ENCODE data around the gene SETD1B.
"Not testable (repeated sequence)": the region's sequence is repeated elsewhere in the genome, so short reads cannot be mapped to it uniquely, and the experiment has no call there.

Gene SETD1B

GRCh38 chr12:121803861-121804416 is at the start of gene SETD1B:
SETD1B (plus strand) TSS chr12:121804009; CDS start chr12:121804738, 729 bp downstream.
- H2AFZ ChIP-seq (ENCODE audit: low read length, unreplicated experiment), result peak within 1 kb of the TSS; percentile 57

GRCh38 chr12:121754836-121755235 is 49.0 kb upstream of the SETD1B start:
- no peak overlapping the region for H2AFZ ChIP-seq (ENCODE audit: low read length, unreplicated experiment)
- H3K27ac ChIP-seq (ENCODE audit: low read depth, low read length), result no peak overlapping the region
- H3K27me3 ChIP-seq (ENCODE audit: insufficient read depth, low read length), result no peaks in the 10 kb centered on the region
- H3K79me2 ChIP-seq (ENCODE audit: control insufficient read depth, insufficient read depth, low read length, unreplicated experiment), result no peaks in the 10 kb centered on the region
- H3K4me3 ChIP-seq (ENCODE audit: low read depth, low read length), result no peak overlapping the region
- no peaks in the 10 kb centered on the region for H3K4me1 ChIP-seq (ENCODE audit: control insufficient read depth, insufficient read depth, low read length, unreplicated experiment)
- H3K36me3 ChIP-seq (ENCODE audit: insufficient read depth, low read length), result no peaks in the 10 kb centered on the region

More at GRCh38 chr12:121803861-121804416, at the start of gene SETD1B:
- Histone ChIP-seq H3K36me3 (ENCODE audit: insufficient read depth, low read length) (no peaks in the 10 kb centered on the region), H3K79me2 (ENCODE audit: control insufficient read depth, insufficient read depth, low read length, unreplicated experiment) (peaks cover 65% of the 10 kb centered on the region), H3K4me3 (ENCODE audit: low read depth, low read length) (peak within 1 kb of the TSS; percentile 97), H3K4me1 (ENCODE audit: control insufficient read depth, insufficient read depth, low read length, unreplicated experiment) (peaks cover 10% of the 10 kb centered on the region), H3K27ac (ENCODE audit: low read depth, low read length) (peak within 1 kb of the TSS; percentile 100), H3K27me3 (ENCODE audit: insufficient read depth, low read length) (no peaks in the 10 kb centered on the region)

GRCh38 chr12:121755591-121755990 is 48.2 kb upstream of the SETD1B start:
- Histone ChIP-seq H2AFZ (ENCODE audit: low read length, unreplicated experiment) (no peak overlapping the region), H3K4me1 (ENCODE audit: control insufficient read depth, insufficient read depth, low read length, unreplicated experiment) (no peaks in the 10 kb centered on the region), H3K4me3 (ENCODE audit: low read depth, low read length) (no peak overlapping the region), H3K79me2 (ENCODE audit: control insufficient read depth, insufficient read depth, low read length, unreplicated experiment) (no peaks in the 10 kb centered on the region), H3K27me3 (ENCODE audit: insufficient read depth, low read length) (no peaks in the 10 kb centered on the region), H3K27ac (ENCODE audit: low read depth, low read length) (no peak overlapping the region), H3K36me3 (ENCODE audit: insufficient read depth, low read length) (no peaks in the 10 kb centered on the region)

GRCh38 chr12:121758536-121758935 is 45.3 kb upstream of the SETD1B start:
- not testable (repeated sequence) for H3K79me2 ChIP-seq (ENCODE audit: control insufficient read depth, insufficient read depth, low read length, unreplicated experiment); H2AFZ ChIP-seq (ENCODE audit: low read length, unreplicated experiment); H3K4me1 ChIP-seq (ENCODE audit: control insufficient read depth, insufficient read depth, low read length, unreplicated experiment); H3K36me3 ChIP-seq (ENCODE audit: insufficient read depth, low read length); H3K27ac ChIP-seq (ENCODE audit: low read depth, low read length); H3K27me3 ChIP-seq (ENCODE audit: insufficient read depth, low read length); H3K4me3 ChIP-seq (ENCODE audit: low read depth, low read length)

- Histone ChIP-seq H3K27ac (ENCODE audit: low read depth, low read length) (no peak overlapping the region), H3K4me1 (ENCODE audit: control insufficient read depth, insufficient read depth, low read length, unreplicated experiment) (peaks cover 22% of the 10 kb centered on the region), H3K4me3 (ENCODE audit: low read depth, low read length) (no peak overlapping the region), H3K79me2 (ENCODE audit: control insufficient read depth, insufficient read depth, low read length, unreplicated experiment) (no peaks in the 10 kb centered on the region), H3K27me3 (ENCODE audit: insufficient read depth, low read length) (no peaks in the 10 kb centered on the region), H3K36me3 (ENCODE audit: insufficient read depth, low read length) (no peaks in the 10 kb centered on the region), H2AFZ (ENCODE audit: low read length, unreplicated experiment) (no peak overlapping the region)
Measured at GRCh38 chr12:121762269-121762668, 41.5 kb upstream of the SETD1B start.

GRCh38 chr12:121764808-121765207 is 39.0 kb upstream of the SETD1B start:
- no peaks in the 10 kb centered on the region for H3K79me2 ChIP-seq (ENCODE audit: control insufficient read depth, insufficient read depth, low read length, unreplicated experiment)
- H3K27me3 ChIP-seq (ENCODE audit: insufficient read depth, low read length), result no peaks in the 10 kb centered on the region
- no peak overlapping the region for H2AFZ ChIP-seq (ENCODE audit: low read length, unreplicated experiment)
- H3K4me1 ChIP-seq (ENCODE audit: control insufficient read depth, insufficient read depth, low read length, unreplicated experiment), result peaks cover 32% of the 10 kb centered on the region
- no peak overlapping the region for H3K27ac ChIP-seq (ENCODE audit: low read depth, low read length)
- H3K4me3 ChIP-seq (ENCODE audit: low read depth, low read length), result no peak overlapping the region
- H3K36me3 ChIP-seq (ENCODE audit: insufficient read depth, low read length), result no peaks in the 10 kb centered on the region

- H3K36me3 ChIP-seq (ENCODE audit: insufficient read depth, low read length), result no peaks in the 10 kb centered on the region
- no peaks in the 10 kb centered on the region for H3K27me3 ChIP-seq (ENCODE audit: insufficient read depth, low read length)
- no peaks in the 10 kb centered on the region for H3K79me2 ChIP-seq (ENCODE audit: control insufficient read depth, insufficient read depth, low read length, unreplicated experiment)
- H2AFZ ChIP-seq (ENCODE audit: low read length, unreplicated experiment), result no peak overlapping the region
- H3K4me3 ChIP-seq (ENCODE audit: low read depth, low read length), result no peak overlapping the region
- H3K4me1 ChIP-seq (ENCODE audit: control insufficient read depth, insufficient read depth, low read length, unreplicated experiment), result peaks cover 32% of the 10 kb centered on the region
- H3K27ac ChIP-seq (ENCODE audit: low read depth, low read length), result no peak overlapping the region
Measured at GRCh38 chr12:121765573-121765972, 38.2 kb upstream of the SETD1B start.

GRCh38 chr12:121766290-121767039 is 37.3 kb upstream of the SETD1B start:
- no peaks in the 10 kb centered on the region for H3K27me3 ChIP-seq (ENCODE audit: insufficient read depth, low read length)
- peaks cover 32% of the 10 kb centered on the region for H3K4me1 ChIP-seq (ENCODE audit: control insufficient read depth, insufficient read depth, low read length, unreplicated experiment)
- no peak overlapping the region for H3K27ac ChIP-seq (ENCODE audit: low read depth, low read length)
- no peak overlapping the region for H2AFZ ChIP-seq (ENCODE audit: low read length, unreplicated experiment)
- no peaks in the 10 kb centered on the region for H3K79me2 ChIP-seq (ENCODE audit: control insufficient read depth, insufficient read depth, low read length, unreplicated experiment)
- H3K4me3 ChIP-seq (ENCODE audit: low read depth, low read length), result no peak overlapping the region
- H3K36me3 ChIP-seq (ENCODE audit: insufficient read depth, low read length), result no peaks in the 10 kb centered on the region

- Histone ChIP-seq H3K27me3 (ENCODE audit: insufficient read depth, low read length) (no peaks in the 10 kb centered on the region), H3K36me3 (ENCODE audit: insufficient read depth, low read length) (no peaks in the 10 kb centered on the region), H3K79me2 (ENCODE audit: control insufficient read depth, insufficient read depth, low read length, unreplicated experiment) (no peaks in the 10 kb centered on the region), H2AFZ (ENCODE audit: low read length, unreplicated experiment) (no peak overlapping the region), H3K4me3 (ENCODE audit: low read depth, low read length) (peak overlapping the region; percentile 1; the same call in 1 of the 2 replicates), H3K4me1 (ENCODE audit: control insufficient read depth, insufficient read depth, low read length, unreplicated experiment) (peaks cover 32% of the 10 kb centered on the region), H3K27ac (ENCODE audit: low read depth, low read length) (peak overlapping the region; percentile 13; the same call in 1 of the 2 replicates)
Measured at GRCh38 chr12:121767525-121768016, 36.2 kb upstream of the SETD1B start.

GRCh38 chr12:121769297-121769830 is 34.4 kb upstream of the SETD1B start:
- Histone ChIP-seq H3K27me3 (ENCODE audit: insufficient read depth, low read length) (no peaks in the 10 kb centered on the region), H3K79me2 (ENCODE audit: control insufficient read depth, insufficient read depth, low read length, unreplicated experiment) (no peaks in the 10 kb centered on the region), H3K4me1 (ENCODE audit: control insufficient read depth, insufficient read depth, low read length, unreplicated experiment) (peaks cover 38% of the 10 kb centered on the region), H3K36me3 (ENCODE audit: insufficient read depth, low read length) (no peaks in the 10 kb centered on the region), H2AFZ (ENCODE audit: low read length, unreplicated experiment) (no peak overlapping the region), H3K4me3 (ENCODE audit: low read depth, low read length) (no peak overlapping the region), H3K27ac (ENCODE audit: low read depth, low read length) (no peak overlapping the region)
